ENCODE data around the gene CACNA2D3. TPM values are rescaled to one million over a fixed set of nuclear protein-coding genes. Genes with fewer than 3 reads are reported as not detected.

CACNA2D3 gene
- total and polyA plus RNA-seq, 4 experiments from 2014 or later, result not detected

DNA sequence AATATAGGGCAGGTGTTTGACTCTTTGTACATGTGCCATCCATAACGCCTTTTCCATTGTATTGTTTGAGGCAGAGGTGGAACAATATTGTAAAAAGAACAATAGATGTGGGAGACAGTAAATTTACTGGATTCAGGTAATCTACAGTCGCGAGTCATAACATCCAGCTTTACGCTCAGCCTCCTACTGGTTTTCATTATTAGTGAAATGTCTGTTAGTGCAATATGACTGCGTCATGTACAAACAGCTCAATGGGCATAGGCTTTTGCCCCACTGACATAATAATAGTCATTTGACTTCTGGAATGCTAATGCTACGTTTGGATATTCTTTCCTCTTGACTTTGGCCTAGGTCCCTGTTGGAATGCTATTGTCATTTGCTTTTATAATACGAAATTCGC lies 9.5 kb downstream of the CACNA2D3 start:
- no peaks in the 10 kb centered on the region for H3K9me3 ChIP-seq (ENCODE audit: control insufficient read depth in 1 of 2, low read length in 2 of 2)
- no peak overlapping the region for H3K27ac Mint-ChIP-seq
- H3K27me3 Mint-ChIP-seq, result peaks cover 1 to 2% of the 10 kb centered on the region in 2 donors
- H3K27ac ChIP-seq (ENCODE audit: low read depth, low read length), result no peak overlapping the region
- CTCF ChIA-PET (ENCODE audit: partially characterized antibody), result no interaction called here
- POLR2A ChIA-PET (ENCODE audit: partially characterized antibody), result no interaction called here
- no peaks in the 10 kb centered on the region for H3K4me1 Mint-ChIP-seq
- H3K36me3 ChIP-seq (ENCODE audit: insufficient read depth, low read length), result no peaks in the 10 kb centered on the region
- DNase-seq, result no peak
- intact Hi-C loops (cut with micrococcal nuclease), result no loop called here
- H3K9me3 Mint-ChIP-seq, result no peaks in the 10 kb centered on the region
- no peaks in the 10 kb centered on the region for H3K27me3 ChIP-seq (ENCODE audit: insufficient read depth, low read length)
- H3K4me3 Mint-ChIP-seq, result no peak overlapping the region
- H3K4me3 ChIP-seq (ENCODE audit: low read length in 2 of 2), result no peak overlapping the region
- no peaks in the 10 kb centered on the region for H3K36me3 Mint-ChIP-seq
- no peaks in the 10 kb centered on the region for H3K4me1 ChIP-seq (ENCODE audit: insufficient read depth, low read length)

DNA sequence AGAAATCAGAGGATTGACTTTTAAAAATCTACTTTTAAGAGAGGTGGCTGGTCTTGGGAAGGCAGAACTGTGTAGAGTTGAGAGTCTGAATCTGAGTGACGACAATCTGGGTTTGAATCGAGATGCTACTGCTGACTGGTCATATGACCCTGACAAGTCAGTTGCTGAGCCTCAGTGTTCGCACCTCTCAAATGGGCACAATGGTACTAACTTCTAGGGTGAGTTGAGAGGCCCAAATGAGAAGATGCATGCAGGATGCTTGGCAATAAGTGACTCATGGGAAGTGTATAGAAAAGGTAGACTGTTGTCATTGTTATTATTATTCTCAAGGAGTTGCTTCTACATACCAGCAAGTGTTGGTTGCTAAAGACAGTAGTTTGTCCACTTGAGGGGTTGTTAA lies 10.3 kb downstream of the CACNA2D3 start:
- Mint-ChIP-seq H3K4me1 (no peaks in the 10 kb centered on the region), H3K27ac (no peak overlapping the region), H3K36me3 (no peaks in the 10 kb centered on the region), H3K27me3 (peaks cover 1 to 2% of the 10 kb centered on the region in 2 donors), H3K4me3 (no peak overlapping the region), H3K9me3 (no peaks in the 10 kb centered on the region)
- intact Hi-C loops (cut with micrococcal nuclease), result no loop called here
- H3K36me3 ChIP-seq (ENCODE audit: insufficient read depth, low read length), result no peaks in the 10 kb centered on the region
- POLR2A ChIA-PET (ENCODE audit: partially characterized antibody), result no interaction called here
- H3K9me3 ChIP-seq (ENCODE audit: control insufficient read depth in 1 of 2, low read length in 2 of 2), result no peaks in the 10 kb centered on the region
- CTCF ChIA-PET (ENCODE audit: partially characterized antibody), result no interaction called here
- no peaks in the 10 kb centered on the region for H3K4me1 ChIP-seq (ENCODE audit: insufficient read depth, low read length)
- no peak overlapping the region for H3K4me3 ChIP-seq (ENCODE audit: low read length in 2 of 2)
- H3K27ac ChIP-seq (ENCODE audit: low read depth, low read length), result no peak overlapping the region
- no peaks in the 10 kb centered on the region for H3K27me3 ChIP-seq (ENCODE audit: insufficient read depth, low read length)
- DNase-seq, result no peak

DNA sequence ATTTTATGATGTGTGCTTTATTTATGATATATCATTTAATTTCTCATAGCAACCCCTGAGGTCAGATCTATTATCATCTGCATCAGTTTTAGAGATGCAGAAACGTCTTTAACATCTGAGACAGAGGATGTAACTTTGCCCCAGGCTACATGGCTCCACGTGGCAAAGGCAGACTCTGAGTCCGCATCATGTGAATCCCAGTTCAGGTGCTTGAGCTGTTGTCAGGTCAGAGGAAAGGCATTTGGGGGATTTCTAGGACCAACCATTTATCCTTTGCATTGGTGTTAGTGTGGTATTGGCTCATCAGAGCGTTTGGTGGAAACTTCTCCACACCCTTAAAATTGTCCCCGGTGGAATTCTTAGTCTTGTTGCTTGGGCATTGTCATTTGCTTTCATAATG lies 10.8 kb downstream of the CACNA2D3 start:
- H3K9me3 Mint-ChIP-seq, result no peaks in the 10 kb centered on the region
- no peaks in the 10 kb centered on the region for H3K4me1 ChIP-seq (ENCODE audit: insufficient read depth, low read length)
- ChIA-PET CTCF (ENCODE audit: partially characterized antibody) (no interaction called here), POLR2A (ENCODE audit: partially characterized antibody) (no interaction called here)
- H3K27ac ChIP-seq (ENCODE audit: low read depth, low read length), result no peak overlapping the region
- H3K9me3 ChIP-seq (ENCODE audit: control insufficient read depth in 1 of 2, low read length in 2 of 2), result no peaks in the 10 kb centered on the region
- no peaks in the 10 kb centered on the region for H3K27me3 ChIP-seq (ENCODE audit: insufficient read depth, low read length)
- no peaks in the 10 kb centered on the region for H3K36me3 ChIP-seq (ENCODE audit: insufficient read depth, low read length)
- no peak for DNase-seq
- no peaks in the 10 kb centered on the region for H3K36me3 Mint-ChIP-seq
- intact Hi-C loops (cut with micrococcal nuclease), result no loop called here
- H3K27ac Mint-ChIP-seq, result no peak overlapping the region
- peaks cover 0 to 2% of the 10 kb centered on the region in 2 donors for H3K27me3 Mint-ChIP-seq
- no peaks in the 10 kb centered on the region for H3K4me1 Mint-ChIP-seq
- no peak overlapping the region for H3K4me3 Mint-ChIP-seq
- no peak overlapping the region for H3K4me3 ChIP-seq (ENCODE audit: low read length in 2 of 2)

DNA sequence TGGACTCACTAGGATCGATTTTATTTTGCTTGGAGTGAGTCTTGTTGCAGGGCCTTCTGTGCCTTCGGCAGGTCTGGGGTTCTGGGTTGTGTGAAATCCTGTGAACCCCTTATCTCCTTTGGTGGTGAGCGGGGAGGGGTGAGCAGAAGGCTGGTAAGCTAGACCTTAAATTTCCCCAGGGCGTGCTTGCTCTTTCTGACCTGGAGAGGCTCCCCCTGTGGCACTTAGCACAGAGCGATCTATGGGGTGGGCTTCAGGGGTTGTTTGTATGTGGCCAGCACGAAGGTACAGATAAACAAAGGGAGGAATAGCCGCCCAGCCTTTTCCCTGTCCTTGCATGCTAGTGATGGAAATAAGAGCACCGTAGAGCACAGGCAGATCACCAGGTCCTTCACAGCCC lies 11.8 kb downstream of the CACNA2D3 start:
- H3K27me3 Mint-ChIP-seq, result no peaks in the 10 kb centered on the region
- H3K4me1 ChIP-seq (ENCODE audit: insufficient read depth, low read length), result no peaks in the 10 kb centered on the region
- DNase-seq, result no peak
- intact Hi-C loops (cut with micrococcal nuclease), result no loop called here
- no peaks in the 10 kb centered on the region for H3K27me3 ChIP-seq (ENCODE audit: insufficient read depth, low read length)
- no peaks in the 10 kb centered on the region for H3K36me3 Mint-ChIP-seq
- no peaks in the 10 kb centered on the region for H3K9me3 ChIP-seq (ENCODE audit: control insufficient read depth in 1 of 2, low read length in 2 of 2)
- POLR2A ChIA-PET (ENCODE audit: partially characterized antibody), result no interaction called here
- H3K4me3 ChIP-seq (ENCODE audit: low read length in 2 of 2), result no peak overlapping the region
- H3K4me3 Mint-ChIP-seq, result no peak overlapping the region
- H3K27ac Mint-ChIP-seq, result no peak overlapping the region
- no peaks in the 10 kb centered on the region for H3K9me3 Mint-ChIP-seq
- no peaks in the 10 kb centered on the region for H3K4me1 Mint-ChIP-seq
- H3K36me3 ChIP-seq (ENCODE audit: insufficient read depth, low read length), result no peaks in the 10 kb centered on the region
- CTCF ChIA-PET (ENCODE audit: partially characterized antibody), result no interaction called here
- no peak overlapping the region for H3K27ac ChIP-seq (ENCODE audit: low read depth, low read length)

DNA sequence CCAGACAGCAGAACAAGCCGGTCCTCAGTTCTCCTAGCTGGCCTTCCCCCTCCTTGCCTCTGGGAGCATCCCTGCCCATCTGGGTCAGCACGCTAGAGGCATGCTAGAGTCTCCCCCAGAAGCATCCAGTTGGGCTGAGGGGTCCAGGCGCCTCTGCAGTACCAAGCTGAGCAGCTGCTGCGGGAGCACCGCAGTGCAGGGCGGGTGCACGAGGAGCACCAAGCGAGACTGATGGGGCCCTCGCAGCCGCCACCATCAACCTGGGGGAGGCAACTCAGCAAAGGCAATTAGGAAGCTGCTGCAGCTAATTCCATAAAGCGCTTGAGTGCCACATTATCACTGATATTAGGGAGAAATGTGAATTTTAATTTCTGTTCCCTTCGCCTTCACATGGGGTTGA lies 12.4 kb downstream of the CACNA2D3 start:
- Mint-ChIP-seq H3K27me3 (no peaks in the 10 kb centered on the region), H3K4me3 (no peak overlapping the region), H3K36me3 (no peaks in the 10 kb centered on the region), H3K27ac (no peak overlapping the region), H3K4me1 (no peaks in the 10 kb centered on the region), H3K9me3 (no peaks in the 10 kb centered on the region)
- no peaks in the 10 kb centered on the region for H3K9me3 ChIP-seq (ENCODE audit: control insufficient read depth in 1 of 2, low read length in 2 of 2)
- H3K27me3 ChIP-seq (ENCODE audit: insufficient read depth, low read length), result no peaks in the 10 kb centered on the region
- intact Hi-C loops (cut with micrococcal nuclease), result no loop called here
- H3K4me1 ChIP-seq (ENCODE audit: insufficient read depth, low read length), result no peaks in the 10 kb centered on the region
- no peaks in the 10 kb centered on the region for H3K36me3 ChIP-seq (ENCODE audit: insufficient read depth, low read length)
- DNase-seq, result no peak
- ChIA-PET POLR2A (ENCODE audit: partially characterized antibody) (no interaction called here), CTCF (ENCODE audit: partially characterized antibody) (no interaction called here)
- H3K27ac ChIP-seq (ENCODE audit: low read depth, low read length), result no peak overlapping the region
- no peak overlapping the region for H3K4me3 ChIP-seq (ENCODE audit: low read length in 2 of 2)

DNA sequence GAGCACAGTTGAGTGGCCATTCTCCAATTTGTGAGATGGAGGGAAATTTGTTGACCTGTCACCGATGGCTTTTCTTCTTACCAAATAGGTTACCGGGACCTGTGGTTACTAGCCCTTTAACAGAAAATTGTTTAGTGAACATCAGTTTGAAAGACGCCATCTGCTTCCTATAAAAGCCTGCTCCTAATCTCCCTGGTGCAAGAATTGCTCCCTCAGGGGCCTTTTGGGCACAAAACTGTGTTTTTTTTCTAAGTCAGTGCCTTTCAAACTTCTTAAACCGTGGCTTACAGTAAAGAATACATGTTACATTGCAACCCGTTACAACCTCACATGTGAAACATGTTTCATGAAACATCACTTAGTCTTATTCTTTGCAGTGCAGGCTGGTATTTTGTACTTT lies 15.0 kb downstream of the CACNA2D3 start:
- Mint-ChIP-seq H3K4me1 (no peaks in the 10 kb centered on the region), H3K36me3 (no peaks in the 10 kb centered on the region), H3K27ac (no peak overlapping the region), H3K9me3 (peaks cover 0 to 3% (median 0%) of the 10 kb centered on the region in 8 donors), H3K27me3 (peaks cover 0 to 2% of the 10 kb centered on the region in 2 donors), H3K4me3 (no peak overlapping the region)
- ChIA-PET POLR2A (ENCODE audit: partially characterized antibody) (no interaction called here), CTCF (ENCODE audit: partially characterized antibody) (no interaction called here)
- Histone ChIP-seq H3K4me3 (ENCODE audit: low read length in 2 of 2) (no peak overlapping the region), H3K4me1 (ENCODE audit: insufficient read depth, low read length) (no peaks in the 10 kb centered on the region), H3K9me3 (ENCODE audit: control insufficient read depth in 1 of 2, low read length in 2 of 2) (no peaks in the 10 kb centered on the region), H3K36me3 (ENCODE audit: insufficient read depth, low read length) (no peaks in the 10 kb centered on the region), H3K27me3 (ENCODE audit: insufficient read depth, low read length) (no peaks in the 10 kb centered on the region), H3K27ac (ENCODE audit: low read depth, low read length) (no peak overlapping the region)
- intact Hi-C loops (cut with micrococcal nuclease), result no loop called here
- DNase-seq, result no peak

DNA sequence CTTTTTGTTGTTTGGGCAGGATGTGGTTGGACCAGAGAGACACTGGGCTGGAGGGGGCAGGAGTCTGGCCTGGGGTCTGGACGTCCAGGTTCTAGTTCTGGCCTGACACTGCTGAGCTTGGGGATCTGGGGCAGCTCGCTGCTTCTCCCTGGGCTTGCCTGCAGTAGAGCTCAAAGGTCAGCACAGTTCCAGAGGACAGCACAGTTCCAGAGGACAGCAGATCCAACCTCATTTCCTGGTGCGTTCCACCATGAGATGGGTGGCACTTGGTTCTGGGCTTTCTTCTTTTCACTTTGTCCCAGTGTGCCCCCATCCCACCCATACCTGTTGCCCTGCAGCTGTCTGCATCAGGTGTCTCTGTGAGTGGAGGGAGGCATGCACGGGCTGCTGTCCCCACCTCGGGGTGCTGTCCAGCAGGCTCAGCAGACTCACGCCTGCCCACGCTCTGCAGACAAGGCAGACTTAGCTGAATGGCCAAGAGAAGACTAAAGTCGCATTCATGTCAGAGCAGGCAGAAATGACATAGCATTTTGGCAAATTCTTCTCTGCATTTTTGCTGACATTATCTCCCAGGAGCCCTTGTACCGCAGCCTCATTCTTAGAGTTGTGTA lies 16.7 kb downstream of the CACNA2D3 start:
- no peaks in the 10 kb centered on the region for H3K27me3 ChIP-seq (ENCODE audit: insufficient read depth, low read length)
- H3K27ac Mint-ChIP-seq, result no peak overlapping the region
- H3K9me3 Mint-ChIP-seq, result peaks cover 0 to 3% (median 0%) of the 10 kb centered on the region in 8 donors
- peaks cover 0 to 2% of the 10 kb centered on the region in 2 donors for H3K27me3 Mint-ChIP-seq
- H3K36me3 Mint-ChIP-seq, result no peaks in the 10 kb centered on the region
- H3K36me3 ChIP-seq (ENCODE audit: insufficient read depth, low read length), result no peaks in the 10 kb centered on the region
- no peak overlapping the region for H3K4me3 Mint-ChIP-seq
- H3K27ac ChIP-seq (ENCODE audit: low read depth, low read length), result no peak overlapping the region
- DNase-seq, result no peak
- no peaks in the 10 kb centered on the region for H3K4me1 ChIP-seq (ENCODE audit: insufficient read depth, low read length)
- H3K4me3 ChIP-seq (ENCODE audit: low read length in 2 of 2), result no peak overlapping the region
- H3K4me1 Mint-ChIP-seq, result no peaks in the 10 kb centered on the region
- intact Hi-C loops (cut with micrococcal nuclease), result no loop called here
- ChIA-PET POLR2A (ENCODE audit: partially characterized antibody) (no interaction called here), CTCF (ENCODE audit: partially characterized antibody) (no interaction called here)
- H3K9me3 ChIP-seq (ENCODE audit: control insufficient read depth in 1 of 2, low read length in 2 of 2), result no peaks in the 10 kb centered on the region

DNA sequence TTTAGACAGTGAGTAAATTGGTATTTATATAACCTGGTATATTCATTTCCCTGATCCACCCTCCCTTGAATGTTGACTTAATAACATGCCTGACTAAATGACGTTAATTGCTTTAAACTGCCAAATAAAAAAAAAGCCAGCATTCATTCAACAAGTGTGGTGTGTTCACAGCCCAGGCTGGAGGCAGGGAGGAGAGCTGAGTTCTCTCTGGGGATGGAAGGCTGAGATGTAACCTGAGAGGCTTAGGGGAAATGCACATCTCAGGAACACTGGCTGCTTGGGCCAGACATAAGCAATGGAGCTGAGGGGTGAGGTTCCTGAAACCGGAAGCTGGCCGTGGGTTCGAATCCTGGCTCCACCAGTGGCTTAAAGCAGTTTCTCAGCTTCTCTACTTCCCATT lies 17.3 kb downstream of the CACNA2D3 start:
- Mint-ChIP-seq H3K9me3 (peaks cover 0 to 3% (median 0%) of the 10 kb centered on the region in 8 donors), H3K27me3 (peaks cover 0 to 2% of the 10 kb centered on the region in 2 donors)
- CTCF ChIA-PET (ENCODE audit: partially characterized antibody), result no interaction called here

More for the DNA sequence above, 17.3 kb downstream of the CACNA2D3 start:
- Histone ChIP-seq H3K4me3 (ENCODE audit: low read length in 2 of 2) (no peak overlapping the region), H3K27ac (ENCODE audit: low read depth, low read length) (no peak overlapping the region), H3K4me1 (ENCODE audit: insufficient read depth, low read length) (no peaks in the 10 kb centered on the region), H3K27me3 (ENCODE audit: insufficient read depth, low read length) (no peaks in the 10 kb centered on the region), H3K9me3 (ENCODE audit: control insufficient read depth in 1 of 2, low read length in 2 of 2) (no peaks in the 10 kb centered on the region), H3K36me3 (ENCODE audit: insufficient read depth, low read length) (no peaks in the 10 kb centered on the region)
- H3K27ac Mint-ChIP-seq, result no peak overlapping the region
- intact Hi-C loops (cut with micrococcal nuclease), result no loop called here
- no peaks in the 10 kb centered on the region for H3K4me1 Mint-ChIP-seq
- DNase-seq, result no peak
- H3K36me3 Mint-ChIP-seq, result no peaks in the 10 kb centered on the region
- POLR2A ChIA-PET (ENCODE audit: partially characterized antibody), result no interaction called here
- H3K4me3 Mint-ChIP-seq, result no peak overlapping the region

Measured in CD4-positive, alpha-beta memory T cell (primary cell).